HG02852 (cell line): ENCODE measurements around the gene TTC7B.
"Not testable (repeated sequence)": the region's sequence is repeated elsewhere in the genome, so short reads cannot be mapped to it uniquely, and the experiment has no call there.

Source experiments
- ATAC-seq: cut with Tn5 transposase; IDR thresholded peaks from one replicate; pipeline ENCODE4 v1.9.1; 2021; ENCODE audit warnings: mild to moderate bottlenecking, moderate library complexity; ENCODE audit not compliant: unreplicated experiment

Gene TTC7B

GRCh38 chr14:90815822-90816662 is at the start of gene TTC7B:
TTC7B (minus strand) TSS chr14:90816430; CDS start chr14:90816295, 135 bp downstream.
- ATAC-seq: peak; percentile 73

- ATAC-seq: no peak
Observed at GRCh38 chr14:90864741-90865140, 48.5 kb upstream of the TTC7B start.

GRCh38 chr14:90858511-90858910 is 42.3 kb upstream of the TTC7B start:
- ATAC-seq: no peak

- no peak for ATAC-seq
Observed at GRCh38 chr14:90857866-90858265, 41.6 kb upstream of the TTC7B start.

- not testable (repeated sequence) for ATAC-seq
Observed at GRCh38 chr14:90856115-90856514, 39.9 kb upstream of the TTC7B start.

- ATAC-seq: no peak
Observed at GRCh38 chr14:90853116-90853515, 36.9 kb upstream of the TTC7B start.

GRCh38 chr14:90851327-90852036 is 35.3 kb upstream of the TTC7B start:
- ATAC-seq: no peak

GRCh38 chr14:90850487-90850886 is 34.3 kb upstream of the TTC7B start:
- no peak for ATAC-seq

GRCh38 chr14:90849787-90850444 is 33.7 kb upstream of the TTC7B start:
- no peak for ATAC-seq

- no peak for ATAC-seq
Observed at GRCh38 chr14:90848944-90849731, 32.9 kb upstream of the TTC7B start.

GRCh38 chr14:90846511-90846910 is 30.3 kb upstream of the TTC7B start:
- no peak for ATAC-seq

GRCh38 chr14:90844321-90844720 is 28.1 kb upstream of the TTC7B start:
- ATAC-seq: no peak

GRCh38 chr14:90842726-90843125 is 26.5 kb upstream of the TTC7B start:
- ATAC-seq: no peak

GRCh38 chr14:90840667-90841066 is 24.4 kb upstream of the TTC7B start:
- not testable (repeated sequence) for ATAC-seq

GRCh38 chr14:90839889-90840266 is 23.6 kb upstream of the TTC7B start:
- ATAC-seq: no peak

GRCh38 chr14:90839024-90839888 is 23.0 kb upstream of the TTC7B start:
- ATAC-seq: no peak

- ATAC-seq: not testable (repeated sequence)
Observed at GRCh38 chr14:90838531-90838930, 22.3 kb upstream of the TTC7B start.

GRCh38 chr14:90837355-90837754 is 21.1 kb upstream of the TTC7B start:
- ATAC-seq: no peak

GRCh38 chr14:90836692-90837063 is 20.4 kb upstream of the TTC7B start:
- no peak for ATAC-seq

GRCh38 chr14:90831821-90832220 is 15.6 kb upstream of the TTC7B start:
- ATAC-seq: no peak
